HEK293T (cell line): Measurements from ENCODE around the gene CORO1C.

Source experiments
- ARNT ChIP-seq: fragments of 450-650 bp; IDR thresholded peaks from 2 replicates; pipeline ENCODE4 v1.6.1; 2017; ENCODE audit warnings: mild to moderate bottlenecking
- ELF4 ChIP-seq: fragments of 450-650 bp; IDR thresholded peaks from 2 replicates; pipeline ENCODE4 v1.6.1; 2017; ENCODE audit warnings: antibody characterized with exemption
- FOXK2 ChIP-seq: fragments of 450-650 bp; IDR thresholded peaks from 2 replicates; pipeline ENCODE4 v1.6.1; 2016; ENCODE audit warnings: mild to moderate bottlenecking
- FOXM1 ChIP-seq: fragments of 450-650 bp; IDR thresholded peaks from 2 replicates; pipeline ENCODE4 v1.6.1; 2017; ENCODE audit warnings: mild to moderate bottlenecking, borderline replicate concordance
- L3MBTL2 ChIP-seq: fragments of 450-650 bp; conservative IDR thresholded peaks from 2 replicates; pipeline ENCODE4 v1.6.1; 2016; ENCODE audit warnings: mild to moderate bottlenecking
- PKNOX1 ChIP-seq: fragments of 450-650 bp; IDR thresholded peaks from 2 replicates; pipeline ENCODE4 v1.6.1; 2016

- TF ChIP-seq PKNOX1 (no peak), ARNT (no peak), FOXM1 (no peak), ELF4 (no peak), FOXK2 (no peak), L3MBTL2 (no peak)
Measured at GRCh38 chr12:108686780-108687179, 44.5 kb downstream of the CORO1C start.
